NCI-H1694 (cell line): Measurements from ENCODE around the gene GRIK4.
"Not testable (repeated sequence)": the region's sequence is repeated elsewhere in the genome, so short reads cannot be mapped to it uniquely, and the experiment has no call there.

Experiments
- DNase-seq: peaks from one replicate; lab custom pipeline; 2025; lab: John Stamatoyannopoulos, UW

The GRIK4 gene

DNA sequence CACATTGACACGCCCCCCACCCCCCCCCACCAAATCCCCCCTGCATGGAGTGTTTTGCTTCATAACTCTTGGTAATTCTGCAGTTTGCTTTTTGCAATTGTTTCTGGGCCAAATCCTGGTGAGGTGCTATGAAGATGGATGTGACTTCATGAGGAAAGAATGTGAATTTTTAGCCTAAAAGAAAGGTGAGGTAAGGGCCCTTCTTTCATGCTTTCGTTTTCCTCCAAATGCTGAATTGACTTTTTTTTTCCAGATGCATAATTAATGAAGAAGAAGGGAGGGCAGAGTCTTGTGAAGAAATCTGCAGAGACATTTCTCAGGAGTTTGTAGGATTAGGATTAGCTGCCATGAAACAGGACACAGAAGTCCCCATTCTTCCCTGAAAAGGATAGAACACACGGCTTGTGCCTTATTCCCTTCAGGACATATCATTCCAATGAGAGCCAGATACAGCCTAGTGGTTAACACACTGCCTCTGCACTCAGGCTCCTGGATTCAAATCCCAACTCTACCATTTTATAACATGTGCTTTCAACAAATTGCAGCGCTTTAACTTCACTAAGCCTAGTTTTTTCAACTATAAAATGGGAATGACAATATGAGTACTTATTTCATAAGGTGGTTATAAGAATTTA is 492.8 kb downstream of the GRIK4 start:
- DNase-seq = no peak

DNA sequence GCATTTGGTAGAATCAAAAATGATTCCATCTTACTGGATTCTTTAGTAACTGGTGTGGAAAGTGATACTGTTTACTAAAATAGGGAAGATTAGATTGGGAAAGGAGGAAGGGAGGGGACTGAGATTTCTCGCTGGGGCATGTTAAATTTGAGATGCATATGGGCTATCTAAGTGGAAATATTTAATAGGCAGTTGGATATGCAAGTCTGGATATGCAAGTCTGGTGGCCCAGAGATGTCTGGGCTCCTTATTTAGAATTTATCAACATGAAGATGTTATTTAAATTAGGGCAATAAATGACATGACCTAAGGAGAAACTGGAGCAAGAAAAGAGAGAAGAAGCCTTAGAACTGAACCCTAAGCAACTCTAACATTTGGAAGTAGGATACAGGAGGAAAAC is 495.4 kb downstream of the GRIK4 start:
- no peak for DNase-seq

DNA sequence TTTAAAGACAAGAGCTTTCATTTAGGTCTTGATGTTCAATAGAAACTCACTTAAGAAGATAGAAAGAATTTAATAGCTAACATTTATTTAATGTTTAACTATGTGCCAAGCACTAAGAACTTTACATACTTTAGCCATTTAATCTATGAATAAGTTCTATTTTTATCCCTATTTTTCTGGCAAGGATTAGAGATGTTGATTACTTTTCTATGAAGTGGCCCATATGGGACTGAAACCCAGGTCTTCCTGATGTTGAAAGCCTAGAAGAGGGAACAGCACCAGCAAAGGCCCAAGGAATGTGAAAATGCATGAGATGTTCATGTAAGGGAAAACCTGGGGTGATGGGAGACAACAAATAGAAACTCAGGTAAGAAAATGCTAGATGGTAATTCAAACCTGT is 497.0 kb downstream of the GRIK4 start:
- no peak for DNase-seq

DNA sequence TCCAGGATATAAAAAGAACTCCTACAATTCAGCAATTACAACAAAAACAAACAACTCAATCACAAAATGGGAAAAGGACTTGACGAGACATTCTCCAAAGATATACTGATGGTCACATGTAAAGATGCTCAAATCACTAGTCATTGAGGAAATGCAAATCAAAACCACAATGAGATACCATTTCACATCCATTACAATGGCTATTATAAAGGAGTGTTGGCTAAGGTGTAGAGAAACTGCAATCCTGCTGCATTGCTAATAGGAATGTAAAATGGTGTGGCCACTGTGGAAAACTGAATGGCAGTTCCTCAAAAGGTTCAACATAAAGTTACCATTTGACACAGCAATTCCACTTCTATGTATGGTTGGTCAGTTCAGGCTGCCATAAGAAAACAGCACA is 500.5 kb downstream of the GRIK4 start:
- no peak for DNase-seq

DNA sequence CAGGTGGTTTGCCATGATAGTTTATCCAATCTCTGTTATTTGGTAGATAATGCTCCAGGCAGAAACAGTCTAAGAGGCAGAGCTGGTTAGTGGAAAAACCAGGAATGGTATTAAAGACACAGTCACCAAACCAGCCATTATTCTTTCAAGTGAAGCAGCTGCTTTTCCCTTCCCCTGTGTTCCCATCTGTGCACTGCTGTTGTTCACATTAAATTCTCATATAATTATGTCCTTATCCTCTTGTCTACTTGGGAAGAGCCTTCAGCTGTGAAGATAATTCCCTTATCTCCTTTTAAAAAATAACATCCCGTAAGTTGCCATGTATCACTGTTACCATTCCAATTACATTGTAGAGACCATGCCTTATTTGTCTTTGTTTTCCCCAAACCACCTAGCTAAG is 507.2 kb downstream of the GRIK4 start:
- DNase-seq = no peak

DNA sequence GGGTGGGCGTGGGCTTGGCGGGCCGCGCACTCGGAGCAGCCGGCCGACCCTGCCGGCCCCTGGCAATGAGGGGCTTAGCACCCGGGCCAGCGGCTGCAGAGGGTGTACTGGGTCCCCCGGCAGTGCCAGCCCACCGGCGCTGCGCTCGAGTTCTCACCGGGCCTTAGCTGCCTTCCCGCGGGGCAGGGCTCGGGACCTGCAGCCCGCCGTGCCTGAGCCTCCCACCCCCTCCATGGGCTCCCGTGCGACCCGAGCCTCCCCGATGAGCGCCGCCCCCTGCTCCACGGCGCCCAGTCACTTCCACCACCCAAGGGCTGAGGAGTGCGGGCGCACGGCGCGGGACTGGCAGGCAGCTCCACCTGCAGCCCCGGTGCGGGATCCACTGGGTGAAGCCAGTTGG is 510.2 kb downstream of the GRIK4 start:
- not testable (repeated sequence) for DNase-seq

DNA sequence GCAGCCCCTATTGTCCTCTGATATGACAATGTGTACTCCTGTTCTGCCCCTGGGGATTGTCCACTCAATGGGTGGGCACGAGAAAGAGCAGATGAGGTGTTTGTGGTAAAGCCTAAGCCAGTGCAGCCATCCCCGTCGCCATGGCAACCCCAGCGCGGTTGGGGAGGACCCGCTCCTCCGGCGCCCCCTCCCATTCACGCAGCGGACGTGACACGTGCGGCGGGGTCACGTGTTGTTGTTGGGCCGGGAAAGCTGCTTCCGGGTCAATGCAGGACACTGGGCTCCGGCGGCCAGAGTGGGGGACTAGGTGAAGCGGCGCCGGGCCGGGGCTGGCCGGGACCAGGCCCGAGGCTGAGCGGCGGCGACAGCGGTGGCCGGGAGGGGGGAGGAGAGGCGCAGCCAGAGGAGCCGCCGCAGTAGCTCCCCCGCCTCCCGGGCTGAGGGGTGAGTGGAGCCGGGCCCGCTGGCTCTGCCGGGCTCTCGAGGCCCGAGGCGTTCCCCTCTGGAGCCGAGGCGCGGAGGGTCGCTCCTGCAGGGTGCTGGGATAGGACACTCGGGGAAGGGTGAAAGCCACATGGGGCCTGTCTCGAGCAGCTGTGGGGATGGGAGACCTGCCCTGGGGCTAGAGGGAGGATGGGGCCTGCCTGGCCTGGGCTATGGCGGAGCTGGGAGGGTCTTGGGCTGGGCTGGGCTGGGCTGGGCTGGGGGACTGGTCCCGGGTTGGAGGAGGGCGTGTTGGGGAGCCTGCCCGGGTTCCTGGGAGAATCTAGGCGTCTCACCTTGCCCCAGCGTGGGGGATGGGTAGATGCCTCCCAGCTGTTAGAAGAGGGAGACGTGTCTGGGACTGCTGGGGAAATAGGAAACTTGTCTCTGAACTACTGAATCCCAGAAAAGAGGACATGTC is 512.6 kb downstream of the GRIK4 start, which contains the start of gene TBCEL:
Gene TBCEL (plus strand): TSS at position 255 of the 904 bp plus-strand sequence. CDS start 21,589 bp downstream, outside the sequence.
- DNase-seq = peak; percentile 31

DNA sequence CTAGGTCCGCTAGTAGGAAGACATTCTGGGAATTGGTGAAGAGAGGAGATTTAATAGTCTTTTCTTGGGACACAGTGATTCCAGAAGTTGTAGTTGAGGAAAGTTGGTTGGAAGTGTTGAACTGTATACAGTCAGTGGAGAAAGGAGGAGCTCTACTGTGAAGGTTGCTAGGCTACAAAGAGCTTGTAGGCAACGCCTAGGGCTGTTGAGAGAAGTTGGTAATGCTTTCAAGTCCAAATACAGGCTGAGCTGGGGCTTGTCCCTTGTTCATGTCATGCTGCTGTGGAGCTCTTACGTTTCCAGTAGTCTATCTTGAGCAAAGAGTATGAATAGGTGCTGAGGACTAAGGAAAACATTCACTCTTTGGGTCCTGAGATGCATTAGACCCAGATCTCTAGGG is 513.4 kb downstream of the GRIK4 start:
- DNase-seq = no peak

DNA sequence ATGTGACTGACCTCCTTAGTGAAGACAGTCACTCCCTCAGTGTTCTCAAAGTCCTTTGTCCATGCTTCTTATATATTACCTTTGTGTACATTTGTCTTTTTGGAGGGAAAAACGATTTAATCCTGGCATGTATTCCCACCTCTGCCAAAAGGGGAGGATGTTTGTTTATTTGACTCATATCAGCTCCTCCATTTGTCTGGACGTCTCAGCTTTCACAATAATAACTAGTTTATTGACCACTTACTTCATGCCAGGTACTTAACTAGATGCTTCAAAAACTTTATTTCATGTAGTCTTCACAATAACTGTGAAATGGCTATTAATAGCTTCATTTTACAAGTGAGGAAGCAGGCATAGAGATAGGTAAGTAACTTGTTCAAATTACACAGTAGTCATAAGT is 517.6 kb downstream of the GRIK4 start:
- DNase-seq = no peak

DNA sequence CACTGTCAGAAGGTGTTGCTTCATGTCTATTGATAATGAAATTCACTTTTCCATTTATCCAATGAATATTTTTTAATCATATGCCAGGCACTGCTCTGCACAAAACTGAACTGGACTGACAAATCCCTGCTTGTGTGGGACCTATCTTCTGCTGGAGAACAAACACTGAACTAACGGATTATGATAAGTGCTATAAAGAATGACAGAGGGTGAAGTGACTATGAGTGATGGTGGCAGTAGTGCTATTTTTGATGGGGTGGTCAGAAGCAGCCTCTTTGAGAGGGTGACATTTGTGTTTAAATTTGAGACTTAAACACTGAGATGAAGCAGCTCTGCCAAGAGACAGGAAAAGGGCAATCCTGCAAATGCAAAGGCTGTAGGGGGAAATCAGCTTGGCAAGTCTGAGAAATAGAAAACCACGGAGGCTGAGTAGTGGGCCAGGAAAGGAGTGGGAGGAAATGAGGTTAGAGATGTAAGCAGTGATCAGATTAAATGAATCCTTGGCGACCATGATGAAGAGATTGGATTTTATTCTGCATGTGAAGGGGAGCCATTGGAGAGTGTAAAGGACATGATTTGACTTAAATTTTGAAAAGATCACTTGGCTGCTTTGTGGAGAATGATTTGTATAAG is 518.4 kb downstream of the GRIK4 start:
- no peak for DNase-seq

DNA sequence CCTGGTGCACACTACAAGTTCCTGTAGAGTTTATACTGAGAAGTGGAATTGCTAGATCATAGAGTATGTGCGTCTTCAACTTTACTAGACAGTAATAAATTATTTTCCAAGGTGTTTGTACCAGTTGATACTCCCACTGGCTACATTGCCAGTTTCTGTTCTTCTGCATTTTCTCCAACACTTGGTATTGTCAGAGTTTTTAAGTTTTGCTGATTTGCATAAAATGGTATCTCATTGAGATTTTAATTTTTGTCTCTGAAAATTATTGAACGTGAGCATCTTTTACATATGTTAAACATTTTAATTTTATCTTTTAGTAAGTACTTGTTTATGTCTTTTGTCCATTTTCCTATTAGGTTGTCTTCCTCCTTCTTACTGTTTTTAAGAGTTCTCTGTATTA is 519.6 kb downstream of the GRIK4 start:
- no peak for DNase-seq

DNA sequence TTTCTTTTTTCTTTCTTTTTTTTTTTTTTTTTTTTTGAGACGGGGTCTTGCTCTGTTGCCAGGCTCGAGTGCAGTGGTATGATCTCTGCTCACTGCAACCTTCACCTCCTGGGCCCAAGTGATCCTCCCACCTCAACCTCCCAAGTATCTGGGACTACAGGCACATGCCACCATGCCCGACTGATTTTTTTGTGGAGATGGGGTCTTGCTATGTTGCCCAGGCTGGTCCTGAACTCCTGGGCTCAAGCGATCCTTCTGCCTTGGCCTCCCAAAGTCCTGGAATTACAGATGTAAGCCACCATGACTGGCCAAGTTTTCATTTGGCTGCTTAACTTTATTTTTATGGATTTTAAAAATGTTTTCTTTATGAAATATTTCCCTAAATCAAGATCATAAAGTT is 520.1 kb downstream of the GRIK4 start:
- DNase-seq = not testable (repeated sequence)

DNA sequence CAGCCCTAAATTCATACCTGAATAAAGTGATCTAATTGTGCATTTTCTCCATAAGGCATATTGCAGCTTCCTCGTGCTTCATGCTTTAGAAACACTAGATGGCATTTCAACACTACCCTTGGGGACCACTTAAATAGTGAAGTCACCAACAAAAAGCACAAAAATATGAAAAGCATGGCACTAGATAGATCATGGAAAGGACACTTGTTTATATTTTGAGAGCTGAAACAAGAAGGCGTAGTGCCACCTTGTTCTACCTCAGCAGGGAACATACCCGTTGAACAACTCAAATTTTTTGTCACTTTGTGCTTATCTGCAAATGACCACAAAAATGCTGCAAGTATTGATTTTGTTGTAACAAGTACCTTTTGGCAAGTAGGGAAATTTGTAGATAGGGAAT is 521.0 kb downstream of the GRIK4 start:
- DNase-seq = no peak

DNA sequence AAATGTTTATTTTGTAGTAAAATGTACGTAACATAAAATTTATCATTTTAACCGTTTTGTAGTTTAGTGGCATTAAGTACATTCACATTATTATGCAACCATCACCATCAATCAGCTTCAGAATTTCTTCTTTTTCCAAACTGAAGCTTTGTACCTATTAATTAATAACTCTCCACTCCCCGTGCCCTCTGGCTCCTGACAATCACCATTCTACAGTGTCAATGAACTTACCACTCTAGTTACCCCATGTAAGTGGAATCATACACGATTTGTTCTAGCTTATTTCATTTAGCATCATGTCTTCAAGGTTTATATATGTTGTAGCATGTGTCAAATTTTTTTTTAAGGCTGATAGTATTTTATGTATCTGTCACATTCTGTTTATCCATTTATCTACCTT is 522.1 kb downstream of the GRIK4 start:
- no peak for DNase-seq

DNA sequence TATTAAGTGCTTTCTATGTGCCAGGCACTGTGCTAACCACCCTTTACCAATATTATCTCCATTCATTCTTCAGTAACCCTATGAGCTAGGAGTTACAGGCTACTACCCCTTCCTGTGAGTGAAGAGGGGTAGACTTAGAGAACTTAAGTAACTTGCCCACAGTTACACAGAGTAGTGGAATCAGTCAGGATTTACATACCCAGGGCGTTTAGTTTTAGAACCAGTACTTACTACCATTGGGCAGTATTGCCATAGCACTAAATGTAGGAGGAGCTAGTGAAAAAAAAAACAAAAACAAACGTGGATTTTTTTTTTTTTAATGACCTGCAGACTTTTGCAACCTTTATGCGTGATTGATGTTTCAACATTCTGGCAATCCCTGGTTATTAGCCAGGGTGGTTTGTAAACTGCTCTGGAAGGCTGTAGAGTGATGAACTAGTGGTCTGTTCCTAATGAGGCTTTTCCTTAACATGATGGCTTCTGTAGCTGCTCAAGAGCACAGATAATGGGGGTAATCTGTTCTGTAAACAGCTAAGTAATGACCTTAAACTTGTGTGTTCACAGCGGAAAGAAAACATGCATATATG is 523.7 kb downstream of the GRIK4 start:
- no peak for DNase-seq

DNA sequence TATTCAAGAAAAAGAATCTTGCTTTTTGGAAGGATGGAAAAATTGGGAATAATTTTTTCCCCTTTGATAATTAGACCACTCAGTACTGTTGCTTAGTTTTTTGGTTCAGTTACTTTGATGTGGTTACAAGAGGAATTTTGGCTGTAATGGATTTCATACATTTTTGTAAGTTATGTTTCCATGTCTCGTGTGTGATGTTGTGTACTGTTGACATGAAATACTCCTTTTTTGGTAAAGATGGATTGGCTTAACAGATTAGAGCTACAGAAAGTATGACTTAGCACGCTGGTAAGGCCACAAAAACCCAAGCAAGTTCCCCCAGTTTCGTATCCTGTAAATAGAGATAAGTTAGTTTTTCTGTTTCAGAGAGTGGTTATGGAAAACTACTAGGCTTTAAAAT is 524.2 kb downstream of the GRIK4 start:
- DNase-seq = no peak

DNA sequence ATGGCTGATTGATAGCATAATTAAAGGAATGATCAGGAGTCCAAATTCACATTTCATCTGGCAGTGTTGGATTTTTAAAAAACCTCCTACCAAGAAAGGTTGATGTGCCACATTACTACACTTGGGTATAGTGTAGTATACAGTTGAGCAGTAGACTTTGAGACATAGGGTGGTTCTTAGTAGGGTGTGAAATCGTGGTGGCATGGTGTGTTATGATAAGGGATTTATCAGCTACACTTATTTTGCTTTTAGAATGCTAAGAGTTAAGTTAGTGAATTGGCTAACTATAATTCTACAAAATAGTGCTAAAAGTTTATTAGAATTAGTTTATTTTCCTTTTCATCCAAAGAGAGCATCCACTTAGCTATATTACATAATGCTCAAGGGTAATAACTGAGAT is 525.5 kb downstream of the GRIK4 start:
- no peak for DNase-seq
